ENCODE measurements around the gene MYH3.
A peak's percentile ranks its signal among the peaks of the same experiment; 100 is the strongest.

Gene MYH3

DNA sequence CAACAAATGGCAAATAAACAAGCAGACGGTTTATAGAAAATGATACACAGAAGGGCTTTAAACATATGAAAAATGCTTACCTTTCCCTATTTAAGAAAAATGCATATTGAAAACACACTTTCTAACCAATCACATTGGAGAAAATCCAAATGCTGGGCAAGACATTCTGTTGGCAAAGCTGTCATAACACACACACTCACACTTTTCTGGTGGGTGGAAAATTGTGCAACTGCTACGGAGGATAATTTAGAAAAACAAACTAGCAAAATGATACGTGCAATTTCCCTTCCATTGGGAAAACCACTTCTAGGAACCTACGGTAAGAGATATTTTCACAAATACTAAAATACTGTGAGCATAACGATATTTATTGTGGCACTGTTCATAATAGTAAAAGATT, 9.8 kb upstream of the MYH3 start:
- DNase-seq = no peak
- ChIA-PET POLR2A (no interaction called here), CTCF (no interaction called here)
- Histone ChIP-seq H3K4me1 (ENCODE audit: control extremely low read depth in 1 of 4, control insufficient read depth in 4 of 4, insufficient read depth in 4 of 4, low read length in 3 of 4) (no peaks in the 10 kb centered on the region), H3K27ac (ENCODE audit: insufficient read depth in 1 of 2, low read depth in 1 of 2, low read length in 2 of 2, poor library complexity in 1 of 2, severe bottlenecking in 2 of 2) (no peak overlapping the region), H3K4me3 (ENCODE audit: control insufficient read depth in 1 of 7, extremely low read depth in 1 of 7, insufficient read depth in 4 of 7, low read depth in 2 of 7, low read length in 6 of 7) (no peak overlapping the region), H3K27me3 (replicated peaks in 2 of 5; ENCODE audit: control insufficient read depth in 4 of 5, insufficient read depth in 5 of 5, low read length in 4 of 5) (no peaks in the 10 kb centered on the region), H3K36me3 (ENCODE audit: control insufficient read depth in 4 of 4, insufficient read depth in 4 of 4, low read length in 3 of 4) (peaks cover 0 to under 1% (median 0%) of the 10 kb centered on the region in 4 experiments), H3K9me3 (ENCODE audit: control extremely low read depth in 1 of 5, control insufficient read depth in 4 of 5, insufficient read depth in 2 of 5, low read depth in 1 of 5, low read length in 4 of 5) (no peaks in the 10 kb centered on the region)
- no CpG with 5 or more reads among the region's 5 CpGs for WGBS (ENCODE audit: insufficient coverage)

DNA sequence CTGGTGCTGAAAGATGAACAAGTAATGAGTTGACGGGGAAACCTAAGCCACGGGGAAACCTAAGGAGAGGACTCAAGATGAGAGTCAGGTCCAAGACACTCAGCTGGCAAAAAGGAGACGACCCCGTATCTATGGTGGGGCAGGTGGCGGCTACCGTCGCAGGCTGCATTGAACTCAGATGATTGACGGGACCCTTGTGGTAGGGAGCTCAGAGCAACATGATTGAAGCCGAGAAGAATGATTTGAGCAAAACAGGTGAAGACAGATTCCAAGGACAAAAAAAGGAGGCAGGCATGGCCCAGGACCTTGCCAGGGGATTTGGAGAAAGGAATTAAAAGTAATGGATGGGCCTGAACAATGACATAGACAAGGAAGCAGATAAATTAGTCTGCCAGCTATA, 7.5 kb upstream of the MYH3 start:
- POLR2A ChIA-PET = interaction anchor here (0.6 kb wide), 1 partner anchor 576 kb away, joined by 3 read pairs; no protein-coding TSS in a partner anchor
- no peaks in the 10 kb centered on the region for H3K4me1 ChIP-seq (ENCODE audit: control extremely low read depth in 1 of 4, control insufficient read depth in 4 of 4, insufficient read depth in 4 of 4, low read length in 3 of 4)
- H3K27me3 ChIP-seq (replicated peaks in 2 of 5; ENCODE audit: control insufficient read depth in 4 of 5, insufficient read depth in 5 of 5, low read length in 4 of 5) = no peaks in the 10 kb centered on the region
- H3K9me3 ChIP-seq (ENCODE audit: control extremely low read depth in 1 of 5, control insufficient read depth in 4 of 5, insufficient read depth in 2 of 5, low read depth in 1 of 5, low read length in 4 of 5) = no peaks in the 10 kb centered on the region
- no peak overlapping the region for H3K4me3 ChIP-seq (ENCODE audit: control insufficient read depth in 1 of 7, extremely low read depth in 1 of 7, insufficient read depth in 4 of 7, low read depth in 2 of 7, low read length in 6 of 7)
- no peak for DNase-seq
- WGBS (ENCODE audit: insufficient coverage) = 100% methylated on average over 7 of the region's 9 CpGs
- CTCF ChIA-PET = interaction anchor here (0.7 to 1.2 kb wide), 5 partner anchors 10 to 17 kb away, joined by 3 to 8 read pairs (median 3); no protein-coding TSS in a partner anchor
- H3K27ac ChIP-seq (ENCODE audit: insufficient read depth in 1 of 2, low read depth in 1 of 2, low read length in 2 of 2, poor library complexity in 1 of 2, severe bottlenecking in 2 of 2) = no peak overlapping the region
- H3K36me3 ChIP-seq (ENCODE audit: control insufficient read depth in 4 of 4, insufficient read depth in 4 of 4, low read length in 3 of 4) = peaks cover 0 to 9% (median under 1%) of the 10 kb centered on the region in 4 experiments

DNA sequence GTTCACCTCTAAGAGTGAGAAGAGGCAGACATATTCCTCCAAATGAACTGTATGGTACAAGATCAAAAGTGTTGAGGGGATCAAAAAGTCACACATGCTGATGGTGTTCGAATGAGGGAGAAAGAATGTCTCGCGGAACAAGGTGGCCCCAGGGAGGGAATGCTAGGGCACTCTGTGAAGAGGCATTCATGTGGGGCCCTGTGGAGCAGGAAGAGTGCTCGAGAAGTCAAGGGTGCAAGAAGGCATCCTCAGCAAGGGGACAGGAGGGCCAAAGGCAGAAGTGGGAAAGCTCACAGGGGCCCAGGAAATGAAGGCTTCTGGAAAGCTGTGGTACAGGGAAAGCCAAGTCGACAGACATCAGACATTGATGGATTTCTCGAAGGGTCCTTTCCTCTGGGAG, 6.1 kb upstream of the MYH3 start:
- CTCF ChIA-PET = interaction anchor here (1.1 kb wide), 1 partner anchor 31 kb away, joined by 4 read pairs; no protein-coding TSS in a partner anchor
- DNase-seq = no peak
- H3K4me3 ChIP-seq (ENCODE audit: control insufficient read depth in 1 of 7, extremely low read depth in 1 of 7, insufficient read depth in 4 of 7, low read depth in 2 of 7, low read length in 6 of 7) = no peak overlapping the region
- peaks cover 0 to 12% (median 5%) of the 10 kb centered on the region in 4 experiments for H3K36me3 ChIP-seq (ENCODE audit: control insufficient read depth in 4 of 4, insufficient read depth in 4 of 4, low read length in 3 of 4)
- no peaks in the 10 kb centered on the region for H3K27me3 ChIP-seq (replicated peaks in 2 of 5; ENCODE audit: control insufficient read depth in 4 of 5, insufficient read depth in 5 of 5, low read length in 4 of 5)
- WGBS (ENCODE audit: insufficient coverage) = 89% methylated on average over 5 of the region's 6 CpGs
- H3K9me3 ChIP-seq (ENCODE audit: control extremely low read depth in 1 of 5, control insufficient read depth in 4 of 5, insufficient read depth in 2 of 5, low read depth in 1 of 5, low read length in 4 of 5) = no peaks in the 10 kb centered on the region
- POLR2A ChIA-PET = no interaction called here
- no peaks in the 10 kb centered on the region for H3K4me1 ChIP-seq (ENCODE audit: control extremely low read depth in 1 of 4, control insufficient read depth in 4 of 4, insufficient read depth in 4 of 4, low read length in 3 of 4)
- no peak overlapping the region for H3K27ac ChIP-seq (ENCODE audit: insufficient read depth in 1 of 2, low read depth in 1 of 2, low read length in 2 of 2, poor library complexity in 1 of 2, severe bottlenecking in 2 of 2)

DNA sequence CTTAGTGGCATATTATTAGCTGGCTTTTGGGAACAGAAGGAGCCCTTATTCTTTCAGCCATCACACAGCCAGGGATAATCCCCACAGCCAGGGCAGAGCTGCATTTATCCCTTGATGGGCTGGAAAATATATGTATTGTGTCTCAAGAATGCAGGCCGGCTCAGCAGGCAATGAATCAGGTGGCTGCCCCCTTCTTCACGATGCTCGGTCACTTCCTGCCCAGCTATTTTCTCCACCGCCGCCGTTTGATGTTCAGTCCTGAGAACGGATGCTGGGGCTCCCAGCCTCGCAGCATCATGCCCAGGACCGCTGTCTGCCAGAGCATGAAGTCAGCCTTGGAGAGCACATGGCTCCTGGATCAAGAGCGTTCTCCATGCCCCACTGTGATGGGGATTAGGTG, 4.3 kb upstream of the MYH3 start:
- Histone ChIP-seq H3K4me1 (ENCODE audit: control extremely low read depth in 1 of 4, control insufficient read depth in 4 of 4, insufficient read depth in 4 of 4, low read length in 3 of 4) (no peaks in the 10 kb centered on the region), H3K4me3 (ENCODE audit: control insufficient read depth in 1 of 7, extremely low read depth in 1 of 7, insufficient read depth in 4 of 7, low read depth in 2 of 7, low read length in 6 of 7) (no peak overlapping the region), H3K9me3 (ENCODE audit: control extremely low read depth in 1 of 5, control insufficient read depth in 4 of 5, insufficient read depth in 2 of 5, low read depth in 1 of 5, low read length in 4 of 5) (no peaks in the 10 kb centered on the region), H3K27me3 (replicated peaks in 2 of 5; ENCODE audit: control insufficient read depth in 4 of 5, insufficient read depth in 5 of 5, low read length in 4 of 5) (no peaks in the 10 kb centered on the region), H3K36me3 (ENCODE audit: control insufficient read depth in 4 of 4, insufficient read depth in 4 of 4, low read length in 3 of 4) (peaks cover 0 to 12% (median 5%) of the 10 kb centered on the region in 4 experiments), H3K27ac (ENCODE audit: insufficient read depth in 1 of 2, low read depth in 1 of 2, low read length in 2 of 2, poor library complexity in 1 of 2, severe bottlenecking in 2 of 2) (no peak overlapping the region)
- ChIA-PET POLR2A (no interaction called here), CTCF (interaction anchor here (1.2 to 1.8 kb wide), 3 partner anchors 15 to 30 kb away, joined by 3 to 7 read pairs (median 3); no protein-coding TSS in a partner anchor)
- 95% methylated on average over 10 of the region's 10 CpGs for WGBS (ENCODE audit: insufficient coverage)
- DNase-seq = no peak

DNA sequence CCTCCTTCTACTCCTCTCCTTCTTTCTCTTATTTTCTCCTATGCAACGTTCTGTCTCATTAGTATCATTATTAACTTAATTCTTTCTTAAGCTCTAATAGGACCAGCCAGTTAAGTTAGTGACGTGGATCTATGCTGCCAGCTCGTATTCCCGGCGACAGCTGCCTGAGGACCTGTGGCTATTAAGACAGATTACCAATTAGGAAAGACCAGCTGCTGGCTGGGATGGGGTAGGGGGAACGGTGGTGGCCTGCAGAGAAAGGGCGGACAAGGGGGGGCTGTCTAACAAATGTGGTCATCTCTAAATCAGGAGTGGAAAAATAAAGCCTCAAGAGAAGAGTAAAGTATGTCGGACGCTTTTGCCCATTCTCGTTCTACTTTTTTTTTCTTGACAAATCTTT, 770 bp upstream of the MYH3 start:
- ChIA-PET CTCF (interaction anchor here (1.1 kb wide), 1 partner anchor 11 kb away, joined by 6 read pairs; no protein-coding TSS in a partner anchor), POLR2A (no interaction called here)
- no peak for DNase-seq
- H3K36me3 ChIP-seq (ENCODE audit: control insufficient read depth in 4 of 4, insufficient read depth in 4 of 4, low read length in 3 of 4) = peaks cover 0 to 12% (median 5%) of the 10 kb centered on the region in 4 experiments
- H3K27me3 ChIP-seq (replicated peaks in 2 of 5; ENCODE audit: control insufficient read depth in 4 of 5, insufficient read depth in 5 of 5, low read length in 4 of 5) = no peaks in the 10 kb centered on the region
- peaks cover 2 to 13% (median 10%) of the 10 kb centered on the region in 4 experiments for H3K4me1 ChIP-seq (ENCODE audit: control extremely low read depth in 1 of 4, control insufficient read depth in 4 of 4, insufficient read depth in 4 of 4, low read length in 3 of 4)
- H3K9me3 ChIP-seq (ENCODE audit: control extremely low read depth in 1 of 5, control insufficient read depth in 4 of 5, insufficient read depth in 2 of 5, low read depth in 1 of 5, low read length in 4 of 5) = no peaks in the 10 kb centered on the region
- no peak overlapping the region for H3K4me3 ChIP-seq (ENCODE audit: control insufficient read depth in 1 of 7, extremely low read depth in 1 of 7, insufficient read depth in 4 of 7, low read depth in 2 of 7, low read length in 6 of 7)
- 97% methylated on average over 7 of the region's 10 CpGs for WGBS (ENCODE audit: insufficient coverage)
- H3K27ac ChIP-seq (ENCODE audit: insufficient read depth in 1 of 2, low read depth in 1 of 2, low read length in 2 of 2, poor library complexity in 1 of 2, severe bottlenecking in 2 of 2) = no peak overlapping the region

DNA sequence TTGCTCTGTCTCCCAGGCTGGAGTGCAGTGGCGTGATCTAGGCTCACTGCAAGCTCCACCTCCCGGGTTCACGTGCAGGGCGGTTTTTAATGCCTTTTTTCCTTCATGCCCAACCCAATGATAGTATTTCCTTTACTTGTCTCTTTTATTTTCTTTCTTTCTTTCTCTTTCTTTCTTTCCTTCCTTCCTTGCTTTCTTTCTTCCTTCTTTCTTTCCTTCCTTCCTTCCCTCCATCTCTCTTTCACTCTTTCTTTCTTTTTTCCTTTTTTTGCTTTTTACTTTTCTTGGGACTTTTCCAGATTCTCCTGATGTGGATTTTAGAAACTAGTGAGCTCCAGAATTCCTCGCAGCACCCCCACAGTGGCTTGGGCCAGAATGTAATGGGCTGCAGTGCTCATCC, 3.1 kb downstream of the MYH3 start:
- no peaks in the 10 kb centered on the region for H3K9me3 ChIP-seq (ENCODE audit: control extremely low read depth in 1 of 5, control insufficient read depth in 4 of 5, insufficient read depth in 2 of 5, low read depth in 1 of 5, low read length in 4 of 5)
- CTCF ChIA-PET = interaction anchor here (1.4 to 2.0 kb wide), 4 partner anchors 11 to 83 kb away, joined by 3 to 10 read pairs (median 4); no protein-coding TSS in a partner anchor

DNA sequence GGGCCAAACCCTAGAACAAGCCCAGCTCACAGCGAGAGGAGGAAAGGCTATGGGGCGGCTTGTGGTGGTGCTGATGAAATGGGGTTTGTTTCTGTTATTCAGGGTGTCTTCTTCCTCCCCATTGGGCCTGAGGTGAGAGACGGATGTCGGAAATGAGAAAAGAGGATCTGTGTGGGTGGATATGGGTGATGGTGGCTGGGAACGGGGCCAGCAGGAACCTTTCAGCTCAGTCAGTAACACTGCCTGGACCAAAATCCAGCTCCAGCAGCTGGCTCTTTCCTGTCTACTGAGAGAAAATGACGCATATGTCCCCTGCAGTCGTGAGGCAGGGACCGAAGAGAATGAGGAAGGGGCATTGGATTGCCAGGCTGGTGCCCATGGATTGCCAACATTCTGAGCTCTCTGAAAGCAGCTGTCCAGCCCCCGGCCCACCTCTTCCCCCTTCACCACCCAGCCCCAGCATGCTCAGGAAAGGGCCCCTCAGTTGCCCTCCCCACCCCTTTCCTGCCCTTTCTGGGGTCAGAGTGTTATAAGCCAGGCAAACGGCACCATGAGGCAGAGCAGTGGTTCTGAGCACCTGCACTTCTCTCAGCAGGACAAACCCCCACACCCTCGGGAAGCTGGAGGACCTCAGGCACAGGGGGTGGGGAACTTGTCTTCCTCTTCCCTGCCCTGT, 4.0 kb downstream of the MYH3 start:
- WGBS (ENCODE audit: insufficient coverage) = 0% methylated on average over 8 of the region's 11 CpGs
- peak overlapping the region in 1 of 2 experiments; percentile 51 for H3K27ac ChIP-seq (ENCODE audit: insufficient read depth in 1 of 2, low read depth in 1 of 2, low read length in 2 of 2, poor library complexity in 1 of 2, severe bottlenecking in 2 of 2)
- H3K4me1 ChIP-seq (ENCODE audit: control extremely low read depth in 1 of 4, control insufficient read depth in 4 of 4, insufficient read depth in 4 of 4, low read length in 3 of 4) = peaks cover 2 to 15% (median 13%) of the 10 kb centered on the region in 4 experiments
- peak overlapping the region in 4 of 7 experiments; percentile 7 to 54 (median 43) for H3K4me3 ChIP-seq (ENCODE audit: control insufficient read depth in 1 of 7, extremely low read depth in 1 of 7, insufficient read depth in 4 of 7, low read depth in 2 of 7, low read length in 6 of 7)
- H3K9me3 ChIP-seq (ENCODE audit: control extremely low read depth in 1 of 5, control insufficient read depth in 4 of 5, insufficient read depth in 2 of 5, low read depth in 1 of 5, low read length in 4 of 5) = no peaks in the 10 kb centered on the region
- POLR2A ChIA-PET = no interaction called here
- no peaks in the 10 kb centered on the region for H3K27me3 ChIP-seq (replicated peaks in 2 of 5; ENCODE audit: control insufficient read depth in 4 of 5, insufficient read depth in 5 of 5, low read length in 4 of 5)
- CTCF ChIA-PET = interaction anchor here (1.2 to 2.0 kb wide), 4 partner anchors 11 to 84 kb away, joined by 3 to 10 read pairs (median 4); no protein-coding TSS in a partner anchor
- H3K36me3 ChIP-seq (ENCODE audit: control insufficient read depth in 4 of 4, insufficient read depth in 4 of 4, low read length in 3 of 4) = no peaks in the 10 kb centered on the region
- peak; percentile 83 to 94 (median 94) for DNase-seq

More for the DNA sequence above, 3.1 kb downstream of the MYH3 start:
- POLR2A ChIA-PET = interaction anchor here (0.6 kb wide), 1 partner anchor 1344 kb away, joined by 3 read pairs; the partner anchor contains the start of gene ZNF18
- Histone ChIP-seq H3K36me3 (ENCODE audit: control insufficient read depth in 4 of 4, insufficient read depth in 4 of 4, low read length in 3 of 4) (peaks cover 0 to 5% (median 0%) of the 10 kb centered on the region in 4 experiments), H3K27ac (ENCODE audit: insufficient read depth in 1 of 2, low read depth in 1 of 2, low read length in 2 of 2, poor library complexity in 1 of 2, severe bottlenecking in 2 of 2) (no peak overlapping the region), H3K4me1 (ENCODE audit: control extremely low read depth in 1 of 4, control insufficient read depth in 4 of 4, insufficient read depth in 4 of 4, low read length in 3 of 4) (peaks cover 2 to 15% (median 13%) of the 10 kb centered on the region in 4 experiments), H3K27me3 (replicated peaks in 2 of 5; ENCODE audit: control insufficient read depth in 4 of 5, insufficient read depth in 5 of 5, low read length in 4 of 5) (no peaks in the 10 kb centered on the region), H3K4me3 (ENCODE audit: control insufficient read depth in 1 of 7, extremely low read depth in 1 of 7, insufficient read depth in 4 of 7, low read depth in 2 of 7, low read length in 6 of 7) (no peak overlapping the region)
- DNase-seq = no peak
- 91% methylated on average over 5 of the region's 5 CpGs for WGBS (ENCODE audit: insufficient coverage)

Measured in common myeloid progenitor, CD34-positive (primary cell).